ENCODE results near the gene NHSL2.
"Not testable (repeated sequence)": the region's sequence is repeated elsewhere in the genome, so short reads cannot be mapped to it uniquely, and the experiment has no call there.

The NHSL2 gene

DNA sequence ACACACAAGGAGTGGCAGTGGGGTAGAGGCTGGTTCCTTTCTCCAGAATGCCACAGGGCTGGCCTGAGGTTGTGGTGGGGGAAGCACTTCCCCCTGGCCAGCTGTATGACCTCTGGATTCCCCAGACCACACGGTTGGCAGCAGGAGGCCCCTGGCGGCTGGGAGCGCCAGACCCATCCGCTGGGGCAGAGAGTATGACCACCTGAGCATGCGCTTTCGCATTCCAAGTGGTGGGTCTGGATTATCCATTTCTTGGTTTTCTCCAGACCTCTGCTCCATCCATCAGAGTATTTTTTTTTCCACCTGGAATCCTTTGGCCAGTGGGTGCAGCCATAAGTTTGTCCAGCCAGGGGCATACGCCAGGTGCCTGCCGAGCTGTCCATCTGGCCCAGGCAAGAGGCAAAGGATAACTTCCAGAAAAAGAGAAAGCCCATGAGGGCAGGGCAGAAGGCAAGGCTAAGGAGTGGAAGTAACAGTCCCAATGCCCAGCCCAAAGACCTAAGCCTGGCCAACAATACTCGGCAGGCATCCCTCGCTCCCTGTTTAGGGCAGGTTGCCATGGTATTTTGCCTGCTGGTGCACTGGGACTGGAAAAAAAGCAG, 39.3 kb downstream of the NHSL2 start:
- POLR2A ChIA-PET (ENCODE audit: low non-redundant PET), result no interaction called here
- no peak for DNase-seq (ENCODE audit: low spot score)
- TF ChIP-seq, protein P1, sequence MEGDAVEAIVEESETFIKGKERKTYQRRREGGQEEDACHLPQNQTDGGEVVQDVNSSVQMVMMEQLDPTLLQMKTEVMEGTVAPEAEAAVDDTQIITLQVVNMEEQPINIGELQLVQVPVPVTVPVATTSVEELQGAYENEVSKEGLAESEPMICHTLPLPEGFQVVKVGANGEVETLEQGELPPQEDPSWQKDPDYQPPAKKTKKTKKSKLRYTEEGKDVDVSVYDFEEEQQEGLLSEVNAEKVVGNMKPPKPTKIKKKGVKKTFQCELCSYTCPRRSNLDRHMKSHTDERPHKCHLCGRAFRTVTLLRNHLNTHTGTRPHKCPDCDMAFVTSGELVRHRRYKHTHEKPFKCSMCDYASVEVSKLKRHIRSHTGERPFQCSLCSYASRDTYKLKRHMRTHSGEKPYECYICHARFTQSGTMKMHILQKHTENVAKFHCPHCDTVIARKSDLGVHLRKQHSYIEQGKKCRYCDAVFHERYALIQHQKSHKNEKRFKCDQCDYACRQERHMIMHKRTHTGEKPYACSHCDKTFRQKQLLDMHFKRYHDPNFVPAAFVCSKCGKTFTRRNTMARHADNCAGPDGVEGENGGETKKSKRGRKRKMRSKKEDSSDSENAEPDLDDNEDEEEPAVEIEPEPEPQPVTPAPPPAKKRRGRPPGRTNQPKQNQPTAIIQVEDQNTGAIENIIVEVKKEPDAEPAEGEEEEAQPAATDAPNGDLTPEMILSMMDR (conservative IDR thresholded peaks at IDR 0.05; ENCODE audit: low read depth), result no peak
- H3K27ac ChIP-seq, result no peak overlapping the region
- CTCF ChIA-PET, result no interaction called here

DNA sequence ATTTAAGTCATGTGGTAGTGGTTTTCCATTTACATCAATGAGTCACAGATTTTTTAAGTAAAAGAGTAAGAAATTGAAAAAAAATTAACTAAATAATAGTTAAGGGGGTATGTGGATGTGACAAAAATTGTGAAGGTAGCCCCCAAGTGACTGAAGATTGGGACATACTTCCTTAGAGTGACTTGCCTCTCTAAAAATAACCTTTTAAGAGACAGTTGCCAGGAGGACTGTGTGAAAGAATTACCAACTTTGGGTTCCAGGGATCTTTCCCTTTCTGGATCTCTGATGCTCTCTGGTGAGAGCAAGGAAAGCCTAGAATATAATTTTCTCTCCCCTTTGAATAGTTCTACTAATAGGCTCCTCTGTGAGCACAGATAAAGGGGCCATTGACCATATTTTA, 42.7 kb downstream of the NHSL2 start:
- POLR2A ChIA-PET (ENCODE audit: low non-redundant PET), result no interaction called here
- CTCF ChIA-PET, result interaction anchor here (0.6 kb wide), 1 partner anchor 132 kb away, joined by 5 read pairs; no protein-coding TSS in a partner anchor

DNA sequence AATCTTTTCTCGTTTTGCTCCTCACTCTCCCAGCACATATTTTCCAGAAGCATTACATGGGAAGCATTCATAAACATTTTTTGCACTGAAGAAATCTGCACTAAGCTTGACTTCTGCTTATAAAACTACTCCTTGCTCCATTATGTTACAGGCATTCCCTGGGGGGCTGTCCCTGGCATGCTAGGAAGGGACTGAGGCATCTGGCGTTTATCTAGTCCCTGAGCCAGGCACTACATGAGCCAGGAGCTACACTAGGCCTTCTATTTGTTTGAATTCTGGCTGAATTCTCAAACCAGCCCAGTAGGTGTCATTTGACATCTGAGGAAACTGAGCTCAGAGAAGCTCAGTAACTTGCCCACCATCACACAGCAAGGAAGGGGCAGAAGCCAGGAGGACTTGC, 43.3 kb downstream of the NHSL2 start:
- no peak overlapping the region for H3K27ac ChIP-seq
- POLR2A ChIA-PET (ENCODE audit: low non-redundant PET), result no interaction called here
- TF ChIP-seq, protein P1 (conservative IDR thresholded peaks at IDR 0.05; ENCODE audit: low read depth), result no peak
- CTCF ChIA-PET, result interaction anchor here (0.5 to 0.7 kb wide), 3 partner anchors 12 to 173 kb away, joined by 3 to 5 read pairs (median 3); no protein-coding TSS in a partner anchor
- DNase-seq (ENCODE audit: low spot score), result no peak

More for the DNA sequence above, 42.7 kb downstream of the NHSL2 start:
- no peak for DNase-seq (ENCODE audit: low spot score)
- TF ChIP-seq, protein P1 (conservative IDR thresholded peaks at IDR 0.05; ENCODE audit: low read depth), result no peak
- no peak overlapping the region for H3K27ac ChIP-seq

DNA sequence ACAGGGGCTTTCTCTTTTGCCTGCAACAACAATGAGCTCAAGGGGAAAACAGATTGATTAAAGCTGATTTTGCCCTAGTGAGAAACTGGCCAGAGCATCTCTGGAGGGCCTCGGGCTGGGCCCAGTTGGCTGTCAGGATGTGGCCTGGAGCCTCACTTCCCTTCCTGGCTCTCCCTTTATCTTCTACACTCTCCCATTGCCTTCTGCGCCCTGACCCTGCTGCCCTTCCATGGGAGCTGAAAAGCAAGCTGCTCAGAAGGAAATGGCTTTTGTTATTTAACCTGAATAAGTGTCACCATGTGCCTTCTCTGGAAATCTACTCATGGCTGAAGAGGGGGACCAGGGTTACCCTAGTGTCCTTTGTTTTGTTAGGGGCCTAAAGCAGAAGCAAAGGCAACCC, 43.8 kb downstream of the NHSL2 start:
- TF ChIP-seq, protein P1 (conservative IDR thresholded peaks at IDR 0.05; ENCODE audit: low read depth), result no peak
- no peak for DNase-seq (ENCODE audit: low spot score)
- POLR2A ChIA-PET (ENCODE audit: low non-redundant PET), result no interaction called here
- CTCF ChIA-PET, result interaction anchor here (0.5 to 0.7 kb wide), 2 partner anchors 12 to 173 kb away, joined by 3 read pairs; no protein-coding TSS in a partner anchor
- no peak overlapping the region for H3K27ac ChIP-seq

DNA sequence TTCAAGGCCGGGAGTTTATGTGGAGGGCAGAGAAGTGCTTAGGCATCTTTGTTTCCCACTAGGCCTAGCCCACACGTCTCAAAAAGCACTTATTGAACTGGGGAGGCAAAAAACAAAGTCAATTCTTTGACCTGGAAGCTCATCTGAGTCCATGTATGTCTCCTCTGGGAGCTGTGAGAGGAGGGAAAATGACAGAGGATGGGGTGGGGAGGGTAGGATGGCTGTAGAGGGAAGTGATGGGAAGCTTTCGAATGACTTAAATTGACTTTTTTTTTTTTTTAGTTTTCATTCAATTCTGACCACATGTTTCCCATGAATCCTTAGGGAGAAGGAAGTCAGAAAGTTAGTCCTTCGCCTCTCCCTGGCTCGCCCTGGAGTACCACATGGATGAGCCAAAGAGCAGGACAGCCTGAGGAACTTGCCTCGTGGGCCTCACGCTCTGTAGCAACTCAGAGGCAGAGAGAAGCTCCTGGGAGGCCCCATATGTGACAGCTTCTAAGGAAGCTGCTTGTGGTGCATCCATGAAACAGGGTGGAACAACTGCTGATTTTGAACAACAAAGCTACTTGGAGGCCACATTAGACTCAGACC, 45.0 kb downstream of the NHSL2 start:
- ChIA-PET CTCF (interaction anchor here (0.6 to 0.7 kb wide), 3 partner anchors 8 to 45 kb away, joined by 3 to 4 read pairs (median 3); partner anchors contain the start of gene NHSL2), POLR2A (ENCODE audit: low non-redundant PET) (no interaction called here)
- TF ChIP-seq, protein P1 (conservative IDR thresholded peaks at IDR 0.05; ENCODE audit: low read depth), result no peak
- no peak for DNase-seq (ENCODE audit: low spot score)
- H3K27ac ChIP-seq, result no peak overlapping the region

DNA sequence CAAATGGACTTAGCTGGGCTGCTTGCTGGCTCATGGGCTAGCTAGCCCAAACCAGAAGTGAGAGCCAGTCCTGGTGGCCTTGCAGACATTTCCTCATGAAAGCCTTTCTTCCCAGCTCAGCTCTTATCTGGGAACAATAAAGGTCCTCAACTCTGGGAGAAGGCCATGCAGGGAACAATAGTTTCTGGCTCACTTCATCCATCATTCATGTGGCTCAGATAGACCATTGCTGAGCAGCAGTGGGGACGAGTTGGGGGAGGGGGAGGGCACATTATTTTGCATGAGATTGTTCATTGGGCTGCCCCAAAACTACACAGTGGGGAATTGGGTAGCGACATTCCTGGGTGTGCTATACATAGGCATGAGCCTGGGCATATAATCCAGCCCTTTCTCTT, 47.6 kb downstream of the NHSL2 start:
- no peak overlapping the region for H3K27ac ChIP-seq
- CTCF ChIA-PET, result no interaction called here
- POLR2A ChIA-PET (ENCODE audit: low non-redundant PET), result no interaction called here
- DNase-seq (ENCODE audit: low spot score), result no peak
- TF ChIP-seq, protein P1 (conservative IDR thresholded peaks at IDR 0.05; ENCODE audit: low read depth), result no peak

DNA sequence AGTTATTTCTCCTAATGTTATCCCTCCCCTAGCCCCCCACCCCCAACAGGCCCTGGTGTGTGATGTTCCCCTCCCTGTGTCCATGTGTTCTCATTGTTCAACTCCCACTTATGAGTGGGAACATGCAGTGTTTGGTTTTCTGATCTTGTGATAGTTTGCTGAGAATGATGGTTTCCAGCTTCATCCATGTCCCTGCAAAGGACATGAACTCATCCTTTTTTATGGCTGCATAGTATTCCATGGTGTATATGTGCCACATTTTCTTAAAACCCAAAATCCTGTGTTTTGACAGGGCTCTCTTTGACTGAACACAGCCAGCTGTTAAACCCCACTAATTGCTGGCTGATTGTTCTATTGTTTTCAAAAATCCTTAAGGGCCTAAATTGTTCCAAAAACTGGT, 53.5 kb downstream of the NHSL2 start:
- CTCF ChIA-PET; POLR2A ChIA-PET (ENCODE audit: low non-redundant PET): not testable (repeated sequence)

More for the DNA sequence above, 53.5 kb downstream of the NHSL2 start:
- H3K27ac ChIP-seq; DNase-seq (ENCODE audit: low spot score): not testable (repeated sequence)

All from RWPE1 (cell line).